Activated CD4-positive, CD25-positive, alpha-beta regulatory T cell treated with anti-CD3 and anti-CD28 coated beads, Interleukin-2, amount 50 U/mL, for 16 hours (primary cell): Measurements from ENCODE around the gene JAK2.

Experiments used
- DNase-seq: peaks from one replicate; pipeline ENCODE4 v3.0.0-alpha.2; 2020; ENCODE audit warnings: low read depth, low spot score

The JAK2 gene

DNA sequence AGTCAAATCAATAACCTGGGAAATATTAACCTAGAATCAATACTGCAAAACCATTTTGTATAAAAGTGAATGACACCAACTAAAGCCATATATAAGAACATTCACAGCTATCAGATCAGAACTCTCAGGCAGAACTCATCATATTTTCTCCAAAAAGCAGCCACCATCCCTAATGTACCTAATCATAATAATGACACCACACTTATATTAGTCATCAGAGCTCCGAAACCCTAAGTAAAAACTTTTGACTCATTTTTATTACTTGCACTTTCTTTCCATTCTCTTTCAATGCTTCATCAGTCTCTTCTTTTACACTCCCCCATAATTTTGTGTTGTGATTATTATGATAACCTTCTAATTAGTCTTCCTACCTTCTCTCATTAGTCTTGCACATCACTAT lies 155.1 kb downstream of the JAK2 start:
- no peak for DNase-seq

DNA sequence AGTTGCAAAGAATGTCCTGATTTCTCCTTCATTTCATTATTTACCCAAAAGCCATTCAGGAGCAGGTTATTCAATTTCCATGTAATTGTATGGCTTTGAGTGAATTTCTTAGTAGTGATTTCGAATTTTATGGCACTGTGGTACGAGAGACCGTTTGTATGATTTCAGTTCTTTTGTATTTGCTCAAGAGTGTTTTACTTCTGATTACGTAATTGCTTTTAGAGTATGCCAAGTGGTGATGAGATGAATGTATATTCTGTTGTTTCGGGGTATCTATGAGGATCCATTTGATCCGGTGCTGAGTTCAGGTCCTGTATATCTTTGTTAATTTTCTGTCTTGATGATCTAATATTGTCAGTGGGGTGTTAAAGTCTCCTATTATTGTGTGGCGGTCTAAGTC lies 159.1 kb downstream of the JAK2 start:
- no peak for DNase-seq

DNA sequence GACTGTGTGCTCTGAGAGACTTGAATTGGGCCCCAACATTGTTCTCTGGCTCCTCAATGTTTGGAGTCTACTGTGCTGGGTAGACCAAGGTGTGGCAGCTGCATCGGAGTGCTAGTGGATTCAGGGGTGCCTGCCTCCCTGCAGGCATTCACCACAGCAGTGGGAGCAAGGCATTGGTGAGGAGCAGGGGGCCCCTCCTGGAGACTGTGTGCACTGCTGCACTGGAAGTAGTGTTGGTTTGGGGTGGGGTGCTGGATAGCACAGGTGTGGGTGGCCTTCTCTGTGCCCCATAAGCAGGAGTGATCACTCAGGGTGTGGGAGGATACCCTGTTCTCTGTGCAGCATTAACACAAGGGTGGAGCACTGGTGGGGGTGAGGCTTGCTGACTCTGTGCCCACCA lies 161.2 kb downstream of the JAK2 start:
- no peak for DNase-seq
